Activated CD4-positive, alpha-beta memory T cell treated with anti-CD3 and anti-CD28 coated beads, Interleukin-2, amount 10 ng/mL, durations not matched to agents 7 days and 5 days (primary cell): Measurements from ENCODE around the gene FAM187B. TPM values are rescaled to one million over a fixed set of nuclear protein-coding genes. Genes with fewer than 3 reads are reported as not detected.

Experiments used
- CTCF ChIA-PET: fragments of 350-600 bp; sonication (Branson Sonifier 250); formaldehyde crosslinking; loops from one replicate; lab custom pipeline; 2021; ENCODE audit warnings: antibody characterized with exemption, inconsistent platforms; lab: Charles Lee
- POLR2A ChIA-PET: fragments of 350-600 bp; sonication (Branson Sonifier 250); formaldehyde crosslinking; loops from one replicate; lab custom pipeline; 2021; ENCODE audit warnings: antibody characterized with exemption; lab: Charles Lee
- DNase-seq: peaks from one replicate; pipeline ENCODE4 v3.0.0-alpha.2; 2020
- H3K27ac Mint-ChIP-seq: one replicate; pipeline ENCODE4 v1.8.0; 2021; ENCODE audit warnings: mild to moderate bottlenecking, mixed read lengths
- H3K27me3 Mint-ChIP-seq: one replicate; pipeline ENCODE4 v1.8.0; 2021; ENCODE audit warnings: mixed read lengths
- H3K36me3 Mint-ChIP-seq: one replicate; pipeline ENCODE4 v1.8.0; 2021; ENCODE audit warnings: low read depth, mixed read lengths
- H3K4me1 Mint-ChIP-seq: one replicate; pipeline ENCODE4 v1.8.0; 2021; ENCODE audit warnings: mixed read lengths
- H3K4me3 Mint-ChIP-seq: one replicate; pipeline ENCODE4 v1.8.0; 2021; ENCODE audit warnings: mild to moderate bottlenecking, mixed read lengths
- H3K9me3 Mint-ChIP-seq: one replicate; pipeline ENCODE4 v1.8.0; 2021; ENCODE audit warnings: mixed read lengths
- total RNA-seq, 2 experiments: library from RNA; stranded (reverse); gene quantifications; one replicate each; pipeline ENCODE4 v1.2.3, GENCODE V29; 2021

Gene FAM187B
- total RNA-seq = not detected

GRCh38 chr19:35228177-35228930, at the start of gene FAM187B:
TSS of gene FAM187B (minus strand) at chr19:35228739. CDS start at chr19:35228680, 59 bp downstream.
- ChIA-PET POLR2A (no interaction called here), CTCF (interaction anchor here (0.7 kb wide), 1 partner anchor 104 kb away, joined by 3 read pairs; no protein-coding TSS in a partner anchor)
- Mint-ChIP-seq H3K27ac (no peak within 1 kb of the TSS), H3K36me3 (no peaks in the 10 kb centered on the region), H3K4me1 (peaks cover 9% of the 10 kb centered on the region), H3K9me3 (no peaks in the 10 kb centered on the region), H3K27me3 (peaks cover 4% of the 10 kb centered on the region), H3K4me3 (no peak within 1 kb of the TSS)
- peak; percentile 5 for DNase-seq

- peaks cover 4% of the 10 kb centered on the region for H3K4me1 Mint-ChIP-seq
- H3K36me3 Mint-ChIP-seq = peaks cover 49% of the 10 kb centered on the region
- no peaks in the 10 kb centered on the region for H3K9me3 Mint-ChIP-seq
- peaks cover under 1% of the 10 kb centered on the region for H3K27me3 Mint-ChIP-seq
- H3K4me3 Mint-ChIP-seq = no peak overlapping the region
- DNase-seq = no peak
- ChIA-PET CTCF (no interaction called here), POLR2A (interaction anchor here (1.2 kb wide), 1 partner anchor 136 kb away, joined by 3 read pairs; no protein-coding TSS in a partner anchor)
- H3K27ac Mint-ChIP-seq = peak overlapping the region; percentile 19
These were observed 48.3 kb upstream of the FAM187B start for GRCh38 chr19:35276706-35277281.

GRCh38 chr19:35274323-35274722, 45.8 kb upstream of the FAM187B start:
- H3K4me3 Mint-ChIP-seq = no peak overlapping the region
- H3K36me3 Mint-ChIP-seq = peaks cover 66% of the 10 kb centered on the region
- H3K27ac Mint-ChIP-seq = no peak overlapping the region
- no peaks in the 10 kb centered on the region for H3K27me3 Mint-ChIP-seq
- H3K4me1 Mint-ChIP-seq = peaks cover 16% of the 10 kb centered on the region
- POLR2A ChIA-PET = interaction anchor here (1.1 to 1.6 kb wide), 2 partner anchors 120 to 133 kb away, joined by 3 read pairs; partner anchors contain the start of gene FXYD5
- no peak for DNase-seq
- no peaks in the 10 kb centered on the region for H3K9me3 Mint-ChIP-seq
- CTCF ChIA-PET = no interaction called here

- ChIA-PET POLR2A (interaction anchor here (1.1 kb wide), 1 partner anchor 133 kb away, joined by 3 read pairs; no protein-coding TSS in a partner anchor), CTCF (no interaction called here)
- Mint-ChIP-seq H3K4me1 (peaks cover 16% of the 10 kb centered on the region), H3K27me3 (no peaks in the 10 kb centered on the region), H3K9me3 (no peaks in the 10 kb centered on the region), H3K27ac (no peak overlapping the region), H3K36me3 (peaks cover 64% of the 10 kb centered on the region), H3K4me3 (no peak overlapping the region)
- DNase-seq = no peak
These were observed 45.2 kb upstream of the FAM187B start for GRCh38 chr19:35273686-35274259.

- DNase-seq = no peak
- no peaks in the 10 kb centered on the region for H3K27me3 Mint-ChIP-seq
- ChIA-PET CTCF (no interaction called here), POLR2A (no interaction called here)
- peaks cover 16% of the 10 kb centered on the region for H3K4me1 Mint-ChIP-seq
- H3K9me3 Mint-ChIP-seq = no peaks in the 10 kb centered on the region
- no peak overlapping the region for H3K4me3 Mint-ChIP-seq
- peaks cover 64% of the 10 kb centered on the region for H3K36me3 Mint-ChIP-seq
- H3K27ac Mint-ChIP-seq = no peak overlapping the region
These were observed 44.6 kb upstream of the FAM187B start for GRCh38 chr19:35272954-35273649.

GRCh38 chr19:35272122-35272719, 43.7 kb upstream of the FAM187B start:
- Mint-ChIP-seq H3K4me1 (peaks cover 18% of the 10 kb centered on the region), H3K27ac (no peak overlapping the region), H3K36me3 (peaks cover 67% of the 10 kb centered on the region), H3K4me3 (no peak overlapping the region), H3K9me3 (no peaks in the 10 kb centered on the region), H3K27me3 (no peaks in the 10 kb centered on the region)
- no peak for DNase-seq
- CTCF ChIA-PET = interaction anchor here (1.2 kb wide), 1 partner anchor 130 kb away, joined by 4 read pairs; no protein-coding TSS in a partner anchor
- POLR2A ChIA-PET = no interaction called here

GRCh38 chr19:35271546-35271945, 43.0 kb upstream of the FAM187B start:
- Mint-ChIP-seq H3K27me3 (no peaks in the 10 kb centered on the region), H3K4me3 (no peak overlapping the region), H3K4me1 (peaks cover 18% of the 10 kb centered on the region), H3K36me3 (peaks cover 64% of the 10 kb centered on the region), H3K9me3 (no peaks in the 10 kb centered on the region), H3K27ac (no peak overlapping the region)
- ChIA-PET POLR2A (no interaction called here), CTCF (interaction anchor here (1.2 kb wide), 1 partner anchor 130 kb away, joined by 4 read pairs; no protein-coding TSS in a partner anchor)
- no peak for DNase-seq

- POLR2A ChIA-PET = interaction anchor here (0.8 to 1.4 kb wide), 2 partner anchors 8 to 127 kb away, joined by 4 to 6 read pairs; partner anchors contain the start of gene FXYD7
- CTCF ChIA-PET = interaction anchor here (0.8 to 2.2 kb wide), 4 partner anchors 76 to 199 kb away, joined by 3 to 6 read pairs (median 4); no protein-coding TSS in a partner anchor
- Mint-ChIP-seq H3K27me3 (no peaks in the 10 kb centered on the region), H3K4me3 (peak overlapping the region; percentile 51), H3K4me1 (peaks cover 29% of the 10 kb centered on the region), H3K36me3 (peaks cover 67% of the 10 kb centered on the region), H3K9me3 (no peaks in the 10 kb centered on the region), H3K27ac (peak overlapping the region; percentile 40)
- DNase-seq = no peak
These were observed 41.9 kb upstream of the FAM187B start for GRCh38 chr19:35270381-35270811.

- H3K4me3 Mint-ChIP-seq = peak overlapping the region; percentile 66
- DNase-seq = peak; percentile 78
- no peaks in the 10 kb centered on the region for H3K27me3 Mint-ChIP-seq
- H3K4me1 Mint-ChIP-seq = peaks cover 32% of the 10 kb centered on the region
- H3K9me3 Mint-ChIP-seq = no peaks in the 10 kb centered on the region
- peak overlapping the region; percentile 64 for H3K27ac Mint-ChIP-seq
- peaks cover 61% of the 10 kb centered on the region for H3K36me3 Mint-ChIP-seq
- POLR2A ChIA-PET = interaction anchor here (0.5 to 3.9 kb wide), 9 partner anchors 9 to 148 kb away, joined by 3 to 16 read pairs (median 4); partner anchors contain the start of genes FXYD5 and FXYD7
- CTCF ChIA-PET = interaction anchor here (0.6 to 2.2 kb wide), 5 partner anchors 116 to 279 kb away, joined by 3 to 6 read pairs (median 3); no protein-coding TSS in a partner anchor
These were observed 41.0 kb upstream of the FAM187B start for GRCh38 chr19:35269438-35270117.

- CTCF ChIA-PET = interaction anchor here (0.6 to 2.2 kb wide), 5 partner anchors 126 to 279 kb away, joined by 3 to 10 read pairs (median 3); partner anchors contain the start of gene FXYD7
- POLR2A ChIA-PET = interaction anchor here (0.6 to 5.0 kb wide), 12 partner anchors 10 to 127 kb away, joined by 3 to 28 read pairs (median 5); partner anchors contain the start of genes FXYD5 and FXYD7
- Mint-ChIP-seq H3K27ac (peak within 1 kb of the TSS; percentile 88), H3K4me3 (peak within 1 kb of the TSS; percentile 91), H3K36me3 (peaks cover 53% of the 10 kb centered on the region), H3K9me3 (no peaks in the 10 kb centered on the region), H3K27me3 (no peaks in the 10 kb centered on the region), H3K4me1 (peaks cover 34% of the 10 kb centered on the region)
- DNase-seq = peak; percentile 71
These were observed 40.2 kb upstream of the FAM187B start, which contains the start of gene USF2 for GRCh38 chr19:35268536-35269437. TSS of gene USF2 (plus strand) at chr19:35268962. CDS start at chr19:35269102, 140 bp downstream.
